Inferior parietal cortex (tissue), 1 donor: ENCODE results near the gene MYG1.
"Not testable (repeated sequence)": the region's sequence is repeated elsewhere in the genome, so short reads cannot be mapped to it uniquely, and the experiment has no call there.

Experiments
- DNase-seq: peaks from one replicate; pipeline ENCODE4 v3.0.0-alpha.2; 2016; ENCODE audit errors: extremely low spot score

Gene MYG1

DNA sequence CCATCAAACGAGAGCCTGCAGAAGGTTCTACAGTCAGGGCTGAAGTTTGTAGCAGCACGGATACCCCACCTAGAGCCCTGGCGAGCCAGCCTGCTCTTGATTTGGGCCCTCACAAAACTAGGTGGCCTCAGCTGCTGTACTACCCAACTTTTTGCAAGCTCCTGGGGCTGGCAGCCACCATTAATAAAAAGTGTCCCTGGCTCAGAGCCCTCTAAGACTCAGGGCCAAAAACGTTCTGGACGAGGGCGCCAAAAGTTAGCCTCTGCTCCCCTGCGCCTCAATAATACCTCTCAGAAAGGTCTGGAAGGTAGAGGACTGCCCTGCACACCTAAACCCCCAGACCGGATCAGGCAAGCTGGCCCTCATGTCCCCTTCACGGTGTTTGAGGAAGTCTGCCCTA is 13.0 kb upstream of the MYG1 start:
- no peak for DNase-seq

DNA sequence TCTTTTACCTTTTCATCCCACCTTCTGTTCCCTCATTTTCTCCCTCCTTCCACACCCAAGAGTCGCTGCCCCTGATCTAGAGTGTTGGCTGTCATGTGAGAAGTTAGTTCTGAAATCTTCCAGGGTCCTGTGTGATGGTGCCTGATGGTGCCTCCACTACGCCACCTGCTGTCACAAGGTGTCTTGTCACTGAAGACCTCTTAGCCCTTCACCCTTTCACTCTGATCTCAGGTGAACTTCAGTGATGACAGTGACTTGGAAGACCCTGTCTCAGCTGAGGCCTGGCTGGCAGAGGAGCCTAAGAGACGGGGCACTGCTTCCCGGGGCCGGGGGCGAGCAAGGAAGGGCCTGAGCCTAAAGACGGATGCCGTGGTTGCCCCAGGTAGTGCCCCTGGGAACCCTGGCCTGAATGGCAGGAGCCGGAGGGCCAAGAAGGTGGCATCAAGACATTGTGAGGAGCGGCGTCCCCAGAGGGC is 11.7 kb upstream of the MYG1 start:
- peak; percentile 59 for DNase-seq

DNA sequence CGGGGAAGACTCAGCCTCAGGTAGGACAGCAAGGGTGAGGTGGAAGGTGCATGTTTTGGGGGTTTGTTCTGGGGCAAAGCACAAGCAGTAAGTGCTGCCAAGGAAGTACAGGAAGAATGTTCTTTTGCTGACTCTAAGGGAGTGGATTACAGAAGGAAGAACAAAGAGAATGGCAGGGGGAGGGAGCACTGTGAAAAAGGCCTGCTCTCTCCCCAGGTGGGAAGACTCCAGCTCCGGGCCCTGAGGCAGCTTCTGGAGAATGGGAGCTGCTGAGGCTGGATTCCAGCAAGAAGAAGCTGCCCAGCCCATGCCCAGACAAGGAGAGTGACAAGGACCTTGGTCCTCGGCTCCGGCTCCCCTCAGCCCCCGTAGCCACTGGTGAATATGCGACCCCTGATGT is 11.2 kb upstream of the MYG1 start:
- DNase-seq, result no peak

DNA sequence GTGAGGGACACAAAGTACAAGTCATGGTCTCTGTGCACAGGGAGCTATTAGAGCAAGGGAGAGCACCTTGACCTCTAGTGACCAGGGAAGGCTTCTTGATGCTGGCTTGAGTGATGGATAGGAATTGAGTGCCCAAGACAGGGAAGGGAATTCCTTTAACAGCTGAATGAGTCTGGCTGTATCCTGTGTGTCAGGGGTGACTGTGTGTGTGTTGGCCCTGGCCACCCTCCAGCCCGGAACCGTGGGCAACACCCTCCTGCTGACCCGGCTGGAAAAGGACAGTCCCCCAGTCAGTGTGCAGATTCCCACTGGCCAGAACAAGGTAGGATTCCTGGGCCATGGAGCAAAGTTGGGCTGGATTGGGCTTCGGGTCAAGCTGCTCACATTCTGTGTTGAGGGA is 9.6 kb upstream of the MYG1 start:
- DNase-seq, result no peak

DNA sequence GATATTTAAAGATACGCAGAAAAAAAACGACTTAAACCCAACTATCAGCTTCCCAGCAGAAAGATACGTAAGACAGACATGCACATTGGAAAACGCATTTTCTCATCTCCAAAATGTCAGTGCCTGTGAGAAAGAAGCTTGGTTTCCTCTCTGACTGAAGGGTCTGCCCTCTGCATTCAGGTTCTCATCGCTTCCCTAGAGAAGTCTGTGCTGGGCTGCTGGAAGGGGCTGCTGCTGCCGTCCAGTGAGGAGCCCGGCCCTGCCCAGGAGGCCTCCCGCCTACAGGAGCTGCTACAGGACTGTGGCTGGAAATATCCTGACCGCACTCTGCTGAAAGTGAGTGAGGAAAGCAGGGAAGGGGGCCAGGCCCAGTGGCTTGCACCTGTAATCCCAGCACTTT is 8.8 kb upstream of the MYG1 start:
- no peak for DNase-seq

DNA sequence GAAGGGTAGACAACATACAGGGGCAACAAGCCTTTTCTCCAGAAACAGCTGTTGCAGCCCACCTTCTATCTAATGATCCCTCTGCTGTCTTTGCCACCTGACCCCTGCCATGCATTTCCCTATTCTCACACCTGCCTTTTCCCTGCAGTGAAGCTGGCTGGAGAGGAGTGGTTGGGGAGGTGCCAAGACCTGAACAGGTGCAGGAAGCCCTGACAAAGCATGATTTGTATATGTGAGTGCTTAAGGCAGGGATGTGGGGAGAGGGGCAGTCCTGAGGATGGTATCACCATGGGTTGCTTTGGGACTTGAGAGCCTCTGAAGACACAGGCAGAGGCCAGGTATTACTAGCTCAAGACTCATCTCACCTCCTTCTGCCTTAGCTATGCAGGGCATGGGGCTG is 7.1 kb upstream of the MYG1 start:
- DNase-seq, result no peak

DNA sequence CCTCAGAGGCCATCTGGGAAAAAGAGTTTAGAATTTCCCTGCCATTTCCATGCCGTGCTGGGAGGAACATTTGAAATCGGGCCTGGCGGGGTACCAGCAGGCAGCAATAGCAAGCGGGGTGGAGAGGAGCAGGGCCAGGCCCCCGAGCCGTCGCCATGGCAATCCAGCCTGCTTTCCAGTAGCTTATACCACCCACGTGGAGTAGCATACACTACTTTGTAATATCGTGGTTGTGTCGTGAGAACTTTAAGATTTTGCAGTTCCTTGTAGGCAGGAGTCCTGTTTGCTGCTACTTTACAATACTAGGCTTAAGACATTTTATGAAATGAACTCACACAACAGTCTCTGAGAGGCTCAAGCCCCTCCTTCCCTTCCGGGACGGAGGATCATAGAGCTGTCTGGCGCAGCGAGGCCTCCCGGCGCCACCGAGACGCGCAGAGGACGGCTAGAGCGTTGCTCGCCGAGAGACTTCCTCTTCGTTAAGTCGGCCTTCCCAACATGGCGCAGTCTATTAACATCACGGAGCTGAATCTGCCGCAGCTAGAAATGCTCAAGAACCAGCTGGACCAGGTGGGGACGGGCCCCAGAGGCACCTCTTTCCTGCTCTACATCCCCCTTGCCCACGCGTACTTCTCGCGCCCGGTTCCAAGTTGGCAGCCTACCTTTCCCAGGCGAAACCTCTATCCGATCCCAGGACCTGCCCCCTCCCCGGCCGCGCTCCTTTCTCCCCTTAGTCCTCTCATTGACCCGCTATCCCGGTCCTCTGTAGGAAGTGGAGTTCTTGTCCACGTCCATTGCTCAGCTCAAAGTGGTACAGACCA is 4.2 kb upstream of the MYG1 start, which contains the start of gene PFDN5:
PFDN5 (plus strand) TSS at position 473 of the 821 bp plus-strand sequence; CDS start at position 499, 26 bp downstream.
- peak; percentile 91 for DNase-seq

DNA sequence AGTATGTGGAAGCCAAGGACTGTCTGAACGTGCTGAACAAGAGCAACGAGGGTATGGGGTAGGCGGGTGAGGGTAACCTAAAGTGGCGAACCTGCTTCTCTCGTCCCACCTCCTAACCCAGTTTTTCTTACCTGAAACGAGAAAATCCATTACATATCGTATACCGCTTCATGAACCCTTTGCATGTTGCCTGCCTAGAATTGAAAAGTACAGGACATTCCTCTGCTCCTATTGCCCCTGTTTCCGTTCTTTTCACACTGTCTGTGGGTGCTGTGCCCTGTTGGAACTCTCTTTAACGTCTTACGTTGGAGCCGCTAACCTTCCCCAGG is 3.6 kb upstream of the MYG1 start:
- no peak for DNase-seq

DNA sequence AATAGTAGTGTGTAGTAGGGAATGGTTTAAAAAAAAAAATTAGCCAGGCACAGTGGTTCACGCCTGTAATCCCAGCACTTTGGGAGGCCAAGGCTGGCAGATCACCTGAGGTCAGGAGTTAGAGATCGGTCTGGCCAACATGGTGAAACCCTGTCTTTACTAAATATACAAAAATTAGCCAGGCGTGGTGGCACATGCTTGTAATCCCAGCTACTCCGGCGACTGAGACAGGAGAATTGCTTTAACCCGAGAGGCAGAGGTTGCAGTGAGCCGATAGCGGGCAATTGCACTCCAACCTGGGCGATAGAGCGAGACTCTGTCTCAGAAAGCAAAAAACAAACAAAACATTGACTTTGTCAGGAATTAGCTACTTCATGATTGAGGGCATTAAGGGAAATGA is 2.4 kb upstream of the MYG1 start:
- DNase-seq, result not testable (repeated sequence)

DNA sequence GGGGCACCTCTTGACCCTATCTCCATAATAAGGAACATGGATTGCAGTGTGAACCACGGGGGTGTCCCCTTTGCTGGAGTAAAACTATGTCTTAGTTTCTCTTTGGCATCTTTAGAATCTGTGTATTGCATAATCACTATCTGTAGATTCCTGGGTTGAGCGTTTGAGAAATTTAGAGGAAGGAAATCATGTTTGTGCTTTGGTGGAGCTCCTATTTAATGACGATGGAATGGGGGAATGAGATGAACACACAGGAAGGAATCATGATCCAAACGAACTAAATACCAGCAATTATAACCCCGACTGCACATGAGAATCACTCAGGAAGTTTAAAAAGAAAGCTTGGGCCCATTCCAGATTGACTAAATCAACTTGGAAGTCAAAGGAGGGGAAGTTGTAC is 1.3 kb upstream of the MYG1 start:
- DNase-seq, result no peak

DNA sequence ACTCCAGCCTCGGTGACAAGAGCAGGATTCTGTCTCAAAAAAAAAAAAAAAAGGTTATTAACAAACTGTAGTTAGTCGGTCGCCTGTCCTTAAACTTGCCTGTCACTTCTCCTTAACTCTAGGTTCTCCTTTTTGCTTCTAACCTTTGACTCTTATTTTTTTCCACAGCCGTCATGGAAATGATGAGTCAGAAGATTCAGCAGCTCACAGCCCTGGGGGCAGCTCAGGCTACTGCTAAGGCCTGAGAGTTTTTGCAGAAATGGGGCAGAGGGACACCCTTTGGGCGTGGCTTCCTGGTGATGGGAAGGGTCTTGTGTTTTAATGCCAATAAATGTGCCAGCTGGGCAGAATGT is 418 bp upstream of the MYG1 start:
- DNase-seq, result peak; percentile 20

DNA sequence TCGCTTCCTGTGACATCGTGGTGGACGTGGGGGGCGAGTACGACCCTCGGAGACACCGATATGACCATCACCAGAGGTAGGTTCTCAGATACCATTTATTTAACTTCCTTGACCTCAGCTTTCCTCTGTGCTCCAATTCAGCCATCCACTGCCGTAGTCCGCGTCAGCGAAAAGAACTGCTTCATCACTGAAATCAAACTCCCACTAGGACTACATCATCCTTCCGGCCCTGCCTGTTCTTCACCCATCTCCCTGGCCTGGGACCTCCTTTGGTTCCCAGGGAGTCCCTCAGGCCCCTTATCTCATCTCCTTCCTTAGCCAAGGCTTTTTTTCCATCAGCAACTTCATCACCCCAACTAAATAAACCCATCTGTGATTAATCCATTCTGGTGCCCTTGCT is 692 bp downstream of the MYG1 start:
- DNase-seq, result no peak

DNA sequence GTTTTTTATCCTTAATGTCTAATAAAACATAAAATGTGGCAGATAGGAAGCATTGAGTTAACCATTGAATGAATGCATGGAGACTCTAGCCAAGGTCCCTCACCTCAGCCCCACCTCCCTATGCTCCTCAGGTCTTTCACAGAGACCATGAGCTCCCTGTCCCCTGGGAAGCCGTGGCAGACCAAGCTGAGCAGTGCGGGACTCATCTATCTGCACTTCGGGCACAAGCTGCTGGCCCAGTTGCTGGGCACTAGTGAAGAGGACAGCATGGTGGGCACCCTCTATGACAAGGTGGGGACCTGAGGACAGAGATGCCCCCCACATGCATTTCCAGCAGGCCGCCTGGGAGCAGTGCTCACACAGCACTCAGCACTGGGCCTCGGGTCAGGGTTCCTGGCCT is 3.4 kb downstream of the MYG1 start:
- no peak for DNase-seq

DNA sequence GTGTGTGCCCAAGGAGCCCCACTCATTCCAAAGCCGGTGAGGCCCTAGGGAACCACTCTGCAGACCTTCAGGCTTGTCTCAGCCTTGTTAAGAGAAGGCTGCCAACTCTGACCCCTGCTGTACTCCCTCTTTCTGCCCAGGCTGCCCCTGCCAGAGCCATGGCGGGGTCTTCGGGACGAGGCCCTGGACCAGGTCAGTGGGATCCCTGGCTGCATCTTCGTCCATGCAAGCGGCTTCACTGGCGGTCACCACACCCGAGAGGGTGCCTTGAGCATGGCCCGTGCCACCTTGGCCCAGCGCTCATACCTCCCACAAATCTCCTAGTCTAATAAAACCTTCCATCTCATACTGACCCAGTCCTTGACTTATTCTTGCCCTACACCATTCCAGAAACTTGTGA is 7.3 kb downstream of the MYG1 start:
- DNase-seq, result no peak

DNA sequence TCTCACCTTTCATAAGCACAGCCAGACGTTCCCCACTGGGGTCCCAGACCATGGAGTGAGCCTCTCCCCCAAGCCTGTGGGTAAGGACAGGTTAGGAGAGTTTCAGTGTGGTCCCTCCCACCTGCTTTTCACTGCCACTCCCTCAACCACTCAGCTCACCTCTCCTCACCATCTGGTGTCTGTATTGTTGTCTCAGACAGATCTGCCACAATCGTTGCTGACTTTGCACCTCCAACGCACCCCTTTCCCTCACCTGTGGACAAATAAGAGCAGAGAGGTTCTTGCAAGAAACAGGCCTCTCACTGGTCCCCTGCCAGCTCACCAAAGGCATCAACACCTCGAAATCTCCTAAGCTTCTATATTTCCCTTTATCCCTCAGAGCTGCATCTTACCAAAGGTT is 8.8 kb downstream of the MYG1 start:
- DNase-seq, result no peak

DNA sequence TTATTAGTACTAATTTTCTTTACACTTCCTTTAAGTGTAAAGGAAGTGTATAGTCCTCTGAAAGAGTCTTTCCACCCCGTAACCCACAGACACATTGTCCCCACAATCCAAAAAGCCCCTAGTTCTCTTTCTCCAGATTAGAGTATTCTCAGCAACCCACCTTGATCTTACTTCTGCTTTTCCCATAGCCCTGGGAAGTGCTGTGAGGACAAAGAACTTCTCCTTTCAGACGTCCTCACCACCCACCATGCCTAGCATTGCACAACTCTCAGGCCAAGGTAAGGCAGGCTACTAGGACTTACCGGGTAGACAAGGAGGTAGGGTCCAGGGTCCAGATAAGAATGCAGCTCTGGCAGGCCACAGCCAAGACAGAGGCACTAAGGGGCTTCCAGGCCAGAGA is 14.5 kb downstream of the MYG1 start:
- DNase-seq, result no peak

DNA sequence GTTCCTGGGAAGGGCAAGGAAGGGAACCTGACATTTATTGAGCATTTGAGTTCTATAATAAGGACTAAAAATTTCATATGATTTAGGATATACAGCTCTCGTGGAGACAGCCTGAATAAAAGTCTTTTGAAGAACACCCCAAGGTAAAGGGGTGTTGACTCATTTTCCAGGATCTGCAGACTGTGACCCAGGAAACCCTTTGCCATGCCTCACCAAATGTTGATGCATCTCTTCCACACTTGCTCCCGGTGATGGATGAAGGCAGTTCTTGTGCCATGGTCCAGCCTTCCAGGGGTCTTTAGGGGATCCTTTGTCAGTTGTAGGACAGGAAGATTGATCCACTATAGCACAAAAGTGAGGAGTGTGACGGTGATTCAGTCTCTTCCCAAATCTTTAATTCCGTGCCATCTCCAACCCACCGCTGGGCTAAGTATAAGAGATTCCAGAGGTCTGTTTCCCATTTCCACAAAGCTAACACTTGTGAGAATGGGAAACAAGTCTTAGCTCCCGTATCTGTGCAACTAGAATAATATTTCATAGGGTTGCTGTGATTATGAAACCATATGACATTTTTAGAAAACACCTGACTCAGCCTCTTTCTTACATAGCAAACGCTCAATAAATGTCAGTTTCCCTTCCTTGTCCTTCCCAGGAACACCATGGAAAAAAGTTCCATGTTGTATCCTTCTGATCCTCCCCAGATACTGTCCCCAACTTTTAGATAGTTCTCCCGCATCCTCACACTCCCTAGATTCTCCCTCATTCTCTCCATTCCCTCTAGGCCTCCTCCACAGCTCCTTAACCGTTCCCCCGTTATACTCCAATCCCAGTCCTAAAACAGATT is 21.1 kb downstream of the MYG1 start:
- peak; percentile 27 for DNase-seq

DNA sequence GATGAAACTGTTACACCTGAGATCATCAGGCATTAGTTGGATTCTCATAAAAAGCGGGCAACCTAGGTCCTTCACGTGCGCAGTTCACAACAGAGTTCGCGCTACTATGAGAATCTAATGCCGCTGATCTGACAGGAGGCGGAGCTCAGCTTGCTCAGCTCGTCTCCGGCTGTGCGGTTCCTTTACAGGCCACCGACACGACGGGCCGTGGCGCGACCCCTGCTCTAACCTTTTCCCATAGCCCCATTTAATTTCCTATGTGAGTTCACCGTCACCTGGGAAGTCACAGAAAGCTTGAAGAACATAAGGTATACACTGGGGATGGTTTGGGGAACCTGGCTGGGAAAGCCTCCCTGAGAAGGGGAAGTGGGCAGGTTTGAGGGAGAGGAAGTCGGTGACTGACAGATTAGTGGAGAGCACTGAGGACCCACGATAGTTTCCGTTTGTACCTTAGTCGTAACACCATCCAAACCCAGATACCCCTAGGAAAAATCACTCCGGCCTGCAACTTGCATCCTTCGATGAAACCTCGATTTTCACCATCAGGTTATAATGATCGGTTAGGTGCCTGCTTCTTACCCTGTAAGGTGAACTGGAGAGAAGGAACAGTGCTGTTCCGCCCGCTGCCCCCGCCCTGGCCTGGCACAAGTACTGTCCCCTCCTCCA is 24.8 kb downstream of the MYG1 start:
- peak; percentile 50 for DNase-seq

DNA sequence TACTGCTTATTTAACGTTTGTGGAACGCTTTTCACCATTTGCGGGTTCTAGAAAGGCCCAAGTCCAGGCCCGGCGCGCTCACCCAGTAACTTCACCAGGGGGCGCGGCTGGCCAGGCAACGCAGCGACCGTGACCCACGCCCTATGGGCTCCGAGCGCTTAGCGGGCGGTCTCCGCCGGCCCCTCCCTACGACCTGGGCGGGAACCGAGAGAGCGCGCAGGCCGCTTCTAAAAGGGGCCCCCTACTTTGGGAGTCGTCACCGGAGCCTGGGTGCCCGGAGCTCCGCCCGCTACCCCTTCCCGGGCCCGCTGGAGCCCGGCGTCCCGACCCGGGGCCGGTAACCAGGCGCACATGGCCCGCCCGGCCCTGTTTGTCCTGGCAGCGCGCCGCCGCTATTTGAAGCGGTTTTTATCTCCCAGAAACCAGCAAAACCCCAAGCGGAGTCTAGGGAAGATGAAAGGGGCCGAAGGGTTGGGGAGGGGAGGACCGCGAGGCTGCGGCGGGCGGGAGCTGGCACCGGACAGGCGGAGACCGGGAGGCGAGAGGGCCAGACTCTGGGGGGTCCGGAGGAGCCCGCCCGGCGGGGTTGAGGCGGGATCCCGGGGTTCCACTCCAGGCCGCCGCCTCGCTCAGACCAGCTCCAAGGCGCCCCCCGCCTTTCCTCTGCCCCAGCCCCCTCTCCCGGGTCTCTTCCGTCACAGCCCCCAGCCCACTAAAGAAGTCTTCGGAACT is 25.4 kb downstream of the MYG1 start:
- DNase-seq, result peak; percentile 89

DNA sequence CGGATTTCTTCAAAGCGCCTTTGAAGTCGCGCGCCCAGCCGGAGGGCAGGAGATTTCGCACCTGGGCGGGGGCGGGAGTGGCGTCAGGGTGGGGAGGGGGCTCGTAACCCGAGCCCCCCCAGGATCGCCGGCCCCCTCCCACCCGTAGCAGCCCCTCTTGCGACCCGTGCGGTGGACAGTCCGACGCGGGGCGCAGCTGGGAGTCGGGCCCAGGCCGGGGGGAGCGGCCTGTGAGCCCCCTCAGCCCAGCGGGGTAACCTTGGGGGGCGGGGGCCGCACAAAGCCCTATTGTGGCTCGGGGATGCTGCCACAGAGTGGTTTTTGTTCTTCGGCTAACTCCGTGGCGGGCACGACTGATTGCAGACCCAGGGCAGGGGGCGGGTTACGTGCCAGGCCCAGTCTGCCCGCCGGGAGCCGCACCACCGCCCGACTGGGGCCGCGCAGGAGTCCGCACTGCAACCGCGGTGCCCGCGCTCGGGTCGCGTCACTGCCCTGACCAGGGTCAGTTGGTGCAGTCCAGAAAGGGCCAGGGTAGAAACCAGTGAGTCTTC is 26.1 kb downstream of the MYG1 start:
- DNase-seq, result peak; percentile 62

DNA sequence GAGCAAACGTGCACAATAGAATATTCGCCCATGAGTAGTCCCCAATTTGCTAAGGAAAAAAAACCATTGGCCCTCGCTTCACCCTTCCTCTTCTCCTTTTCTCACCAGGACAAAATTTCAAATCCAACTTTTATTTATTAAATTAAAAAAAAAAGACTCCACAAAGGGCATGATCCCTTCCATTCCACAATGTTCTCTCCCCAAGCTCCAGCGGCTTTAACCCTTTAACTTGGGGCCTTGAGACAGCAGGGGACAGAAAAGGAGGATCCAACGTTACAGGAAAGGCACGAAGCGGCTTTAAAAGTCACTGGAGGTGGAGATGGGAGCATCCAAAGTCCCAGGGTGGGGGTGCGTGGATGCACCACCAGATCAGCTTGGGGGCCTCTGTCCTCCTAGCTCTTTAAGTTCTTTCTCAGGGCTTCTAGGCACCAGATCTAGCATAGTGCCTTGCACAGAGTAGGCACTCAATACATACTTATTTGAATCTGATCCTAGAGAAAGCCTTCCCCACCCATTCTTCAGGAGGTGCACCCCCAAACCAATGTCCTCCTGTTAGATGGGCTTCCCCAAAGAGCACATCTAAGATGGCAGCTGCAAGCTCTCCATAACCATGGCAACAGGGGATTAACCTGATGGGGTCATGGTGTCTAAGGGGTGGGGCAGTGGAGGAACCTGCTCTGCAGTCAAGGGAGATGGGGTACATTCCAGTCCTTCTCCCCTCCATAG is 27.1 kb downstream of the MYG1 start:
- DNase-seq, result no peak
